ENCODE data around the gene METAP2.

METAP2 gene

GRCh38 chr12:95532851-95533250 lies 58.9 kb downstream of the METAP2 start:
- no peak overlapping the region for H3K27ac ChIP-seq
- TF ChIP-seq CTCF (conservative IDR thresholded peaks at IDR 0.05; ENCODE audit: low read depth): no peak
- ChIA-PET POLR2A (ENCODE audit: low non-redundant PET) (no interaction called here), CTCF (interaction anchor here (0.6 kb wide), 1 partner anchor 196 kb away, joined by 3 read pairs; no protein-coding TSS in a partner anchor)
- no peak for DNase-seq (ENCODE audit: low spot score)

- POLR2A ChIA-PET (ENCODE audit: low non-redundant PET): no interaction called here
- CTCF ChIA-PET: interaction anchor here (0.6 to 1.7 kb wide), 8 partner anchors 9 to 573 kb away, joined by 3 to 8 read pairs (median 4); no protein-coding TSS in a partner anchor
- H3K27ac ChIP-seq: no peak overlapping the region
- no peak for TF ChIP-seq CTCF (conservative IDR thresholded peaks at IDR 0.05; ENCODE audit: low read depth)
- DNase-seq (ENCODE audit: low spot score): no peak
These were observed 60.0 kb downstream of the METAP2 start for GRCh38 chr12:95533985-95534384.

GRCh38 chr12:95538006-95538405 lies 64.1 kb downstream of the METAP2 start:
- no peak for DNase-seq (ENCODE audit: low spot score)
- no peak overlapping the region for H3K27ac ChIP-seq
- CTCF ChIA-PET: interaction anchor here (0.7 kb wide), 1 partner anchor 240 kb away, joined by 3 read pairs; no protein-coding TSS in a partner anchor
- POLR2A ChIA-PET (ENCODE audit: low non-redundant PET): no interaction called here
- TF ChIP-seq CTCF (conservative IDR thresholded peaks at IDR 0.05; ENCODE audit: low read depth): no peak

- ChIA-PET CTCF (interaction anchor here (0.7 kb wide), 1 partner anchor 240 kb away, joined by 3 read pairs; no protein-coding TSS in a partner anchor), POLR2A (ENCODE audit: low non-redundant PET) (no interaction called here)
- no peak overlapping the region for H3K27ac ChIP-seq
- no peak for TF ChIP-seq CTCF (conservative IDR thresholded peaks at IDR 0.05; ENCODE audit: low read depth)
- no peak for DNase-seq (ENCODE audit: low spot score)
These were observed 64.7 kb downstream of the METAP2 start for GRCh38 chr12:95538656-95539055.

GRCh38 chr12:95541436-95541835 lies 67.5 kb downstream of the METAP2 start:
- ChIA-PET POLR2A (ENCODE audit: low non-redundant PET) (no interaction called here), CTCF (interaction anchor here (0.6 to 0.7 kb wide), 2 partner anchors 31 to 1792 kb away, joined by 3 read pairs; no protein-coding TSS in a partner anchor)
- no peak for TF ChIP-seq CTCF (conservative IDR thresholded peaks at IDR 0.05; ENCODE audit: low read depth)
- DNase-seq (ENCODE audit: low spot score): no peak
- H3K27ac ChIP-seq: no peak overlapping the region

GRCh38 chr12:95543305-95543704 lies 69.4 kb downstream of the METAP2 start:
- TF ChIP-seq CTCF (conservative IDR thresholded peaks at IDR 0.05; ENCODE audit: low read depth): no peak
- no peak overlapping the region for H3K27ac ChIP-seq
- POLR2A ChIA-PET (ENCODE audit: low non-redundant PET): no interaction called here
- CTCF ChIA-PET: no interaction called here
- no peak for DNase-seq (ENCODE audit: low spot score)
